Anterior cingulate cortex (tissue), 58 donors: ENCODE results near the gene SPINK4.
A peak's percentile ranks its signal among the peaks of the same experiment; 100 is the strongest.

Experiments
- DNase-seq, 58 donors: peaks; one replicate each; lab custom pipeline; 2025; lab: John Stamatoyannopoulos, UW

Gene SPINK4

GRCh38 chr9:33255471-33255870, 15.5 kb downstream of the SPINK4 start:
- no peak for DNase-seq

- DNase-seq, result no peak
These were observed 16.3 kb downstream of the SPINK4 start for GRCh38 chr9:33256236-33256635.

GRCh38 chr9:33257276-33257675, 17.3 kb downstream of the SPINK4 start:
- no peak for DNase-seq

GRCh38 chr9:33260372-33260771, 20.4 kb downstream of the SPINK4 start:
- DNase-seq, result no peak

GRCh38 chr9:33263131-33264002, 23.4 kb downstream of the SPINK4 start:
- peak in 8 of 58 donors; percentile 15 to 55 (median 34) for DNase-seq

- DNase-seq, result peak in 37 of 58 donors; percentile 31 to 78 (median 53)
These were observed 24.1 kb downstream of the SPINK4 start for GRCh38 chr9:33264003-33264472.

GRCh38 chr9:33264473-33265177, 24.7 kb downstream of the SPINK4 start, which contains the start of the genes BAG1 and CHMP5:
BAG1 (minus strand) TSS chr9:33264708.
CHMP5 (plus strand) TSS chr9:33265049; CDS start chr9:33265079, 30 bp downstream.
- DNase-seq, result peak; percentile 85 to 100 (median 99)

GRCh38 chr9:33265211-33265865, 25.4 kb downstream of the SPINK4 start:
- peak in 2 of 58 donors; percentile 39 to 53 for DNase-seq

- DNase-seq, result no peak
These were observed 27.3 kb downstream of the SPINK4 start for GRCh38 chr9:33267151-33267767.

GRCh38 chr9:33270146-33270545, 30.2 kb downstream of the SPINK4 start:
- DNase-seq, result no peak

GRCh38 chr9:33272061-33272460, 32.1 kb downstream of the SPINK4 start:
- DNase-seq, result no peak

GRCh38 chr9:33273266-33273971, 33.5 kb downstream of the SPINK4 start:
- DNase-seq, result no peak

GRCh38 chr9:33273972-33274328, 34.0 kb downstream of the SPINK4 start:
- no peak for DNase-seq

- DNase-seq, result no peak
These were observed 37.5 kb downstream of the SPINK4 start for GRCh38 chr9:33277484-33277883.

- no peak for DNase-seq
These were observed 45.5 kb downstream of the SPINK4 start for GRCh38 chr9:33285502-33285901.

- DNase-seq, result peak in 26 of 58 donors; percentile 6 to 68 (median 22)
These were observed 47.1 kb downstream of the SPINK4 start for GRCh38 chr9:33287087-33287490.

GRCh38 chr9:33288235-33288634, 48.3 kb downstream of the SPINK4 start:
- DNase-seq, result no peak

- DNase-seq, result peak in 6 of 58 donors; percentile 3 to 24 (median 11)
These were observed 49.0 kb downstream of the SPINK4 start for GRCh38 chr9:33288828-33289483.

- peak in 9 of 58 donors; percentile 21 to 41 (median 31) for DNase-seq
These were observed 49.5 kb downstream of the SPINK4 start for GRCh38 chr9:33289496-33289895.
